Skeletal muscle tissue (tissue), 4 donors: ENCODE data around the gene TMEM131L. TPM values are rescaled to one million over a fixed set of nuclear protein-coding genes. Genes with fewer than 3 reads are reported as not detected.

Experiments
- H3K27ac ChIP-seq: one replicate; pipeline ENCODE4 v1.7.0; 2013; ENCODE audit warnings: mild to moderate bottlenecking, low read depth, low read length, inconsistent platforms
- H3K27me3 ChIP-seq, 3 donors: one replicate each; pipeline ENCODE4 v1.7.0; 2013; ENCODE audit warnings: low read length in 3 of 3; ENCODE audit not compliant: control insufficient read depth in 3 of 3, insufficient read depth in 3 of 3
- H3K36me3 ChIP-seq, 3 donors: one replicate each; pipeline ENCODE4 v1.7.0; 2013; ENCODE audit warnings: low read length in 3 of 3; ENCODE audit not compliant: control insufficient read depth in 3 of 3, insufficient read depth in 3 of 3
- H3K4me1 ChIP-seq, 3 donors: one replicate each; pipeline ENCODE4 v1.7.0; 2013; ENCODE audit warnings: low read length in 3 of 3, mild to moderate bottlenecking in 3 of 3; ENCODE audit not compliant: control insufficient read depth in 3 of 3, insufficient read depth in 3 of 3
- H3K4me3 ChIP-seq, 3 donors: one replicate each; pipeline ENCODE4 v1.7.0; 2013; ENCODE audit warnings: low read length in 3 of 3
- H3K9ac ChIP-seq, 3 donors: one replicate each; pipeline ENCODE4 v1.7.0; 2013; ENCODE audit warnings: low read length in 3 of 3, mild to moderate bottlenecking in 3 of 3, moderate library complexity in 2 of 3, low read depth in 1 of 3
- H3K9me3 ChIP-seq, 3 donors: one replicate each; pipeline ENCODE4 v1.7.0; 2013; ENCODE audit warnings: low read length in 3 of 3; ENCODE audit not compliant: control insufficient read depth in 3 of 3
- total RNA-seq: library from RNA; depleted of rRNA; stranded (reverse); fragments of >200 nt; gene quantifications from one replicate; pipeline ENCODE4 v1.2.3, GENCODE V29; 2014
- donor health status: Osteomylitis.

TMEM131L gene
- total RNA-seq, 1 donor from 2014 or later = 69.4 TPM

DNA sequence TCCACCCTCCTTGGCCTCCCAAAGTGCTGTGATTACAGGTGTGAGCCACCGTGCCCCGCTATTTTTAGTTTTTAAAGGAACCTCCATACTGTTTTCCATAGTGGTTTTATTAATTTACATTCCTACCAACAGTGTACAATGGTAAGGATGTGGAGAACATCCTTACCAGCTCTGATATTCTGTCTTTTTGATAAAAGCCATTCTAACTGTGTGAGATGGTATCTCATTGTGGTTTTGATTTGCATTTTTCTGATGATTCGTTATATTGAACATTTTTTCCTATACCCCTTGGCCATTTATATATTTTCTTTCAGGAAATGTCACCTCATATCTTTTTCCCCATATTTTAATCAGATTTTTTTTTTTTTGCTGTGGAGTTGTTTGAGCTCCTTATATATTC is 203.7 kb downstream of the TMEM131L start:
- Histone ChIP-seq H3K9me3 (peaks cover 0 to 3% (median 0%) of the 10 kb centered on the region in 3 donors), H3K27ac (no peak overlapping the region), H3K4me1 (no peaks in the 10 kb centered on the region), H3K9ac (no peak overlapping the region), H3K27me3 (no peaks in the 10 kb centered on the region), H3K4me3 (no peak overlapping the region), H3K36me3 (no peaks in the 10 kb centered on the region)

- Histone ChIP-seq H3K27me3 (no peaks in the 10 kb centered on the region), H3K4me1 (no peaks in the 10 kb centered on the region), H3K4me3 (no peak overlapping the region), H3K9ac (no peak overlapping the region), H3K36me3 (no peaks in the 10 kb centered on the region), H3K27ac (no peak overlapping the region), H3K9me3 (peaks cover 0 to 3% (median 0%) of the 10 kb centered on the region in 3 donors)
Observed at GRCh38 chr4:153676486-153676885, 210.3 kb downstream of the TMEM131L start.

DNA sequence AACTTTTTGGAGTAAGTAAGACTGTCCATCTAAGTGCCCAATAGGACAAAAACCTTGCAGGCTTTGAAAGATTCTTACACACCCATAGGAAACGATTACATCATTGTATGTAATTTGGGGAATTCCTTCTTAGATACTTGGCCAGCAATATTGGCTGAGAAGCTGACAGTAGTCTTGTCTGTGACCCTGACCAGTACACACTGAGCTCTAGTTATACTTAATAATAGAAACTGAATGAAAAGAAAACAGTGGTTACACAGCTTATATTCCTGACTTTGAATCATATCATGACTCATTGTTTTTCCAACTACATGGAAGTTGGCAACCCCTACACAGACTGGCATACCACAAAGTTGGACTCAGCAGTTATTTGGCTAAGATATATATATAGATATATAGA is 210.8 kb downstream of the TMEM131L start:
- Histone ChIP-seq H3K9ac (no peak overlapping the region), H3K9me3 (peaks cover 0 to 3% (median 0%) of the 10 kb centered on the region in 3 donors), H3K36me3 (no peaks in the 10 kb centered on the region), H3K27ac (no peak overlapping the region), H3K4me3 (no peak overlapping the region), H3K4me1 (no peaks in the 10 kb centered on the region), H3K27me3 (no peaks in the 10 kb centered on the region)

DNA sequence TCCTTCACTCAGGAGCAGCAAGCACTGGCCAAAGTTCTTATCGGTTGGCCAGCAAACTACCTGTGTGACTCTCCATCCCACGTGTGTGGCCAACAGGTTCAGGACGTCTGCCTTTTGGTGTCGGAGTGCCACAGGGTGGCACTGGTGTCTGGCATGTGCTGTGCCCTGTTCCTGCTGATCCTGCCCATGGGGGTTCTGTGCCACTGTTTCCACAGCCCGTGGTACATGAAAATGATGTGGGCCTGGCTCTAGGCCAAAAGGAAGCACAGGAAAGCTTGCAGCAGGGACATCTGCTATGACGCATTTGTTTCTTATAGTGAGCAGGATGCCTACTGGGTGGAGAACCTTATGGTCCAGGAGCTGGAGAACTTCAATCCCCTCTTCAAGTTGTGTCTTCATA is 213.3 kb downstream of the TMEM131L start:
- Histone ChIP-seq H3K9ac (no peak overlapping the region), H3K4me3 (no peak overlapping the region), H3K27me3 (peaks cover 3 to 16% (median 10%) of the 10 kb centered on the region in 3 donors), H3K36me3 (no peaks in the 10 kb centered on the region), H3K27ac (no peak overlapping the region), H3K9me3 (no peaks in the 10 kb centered on the region), H3K4me1 (peaks cover 6 to 8% (median 6%) of the 10 kb centered on the region in 3 donors)

DNA sequence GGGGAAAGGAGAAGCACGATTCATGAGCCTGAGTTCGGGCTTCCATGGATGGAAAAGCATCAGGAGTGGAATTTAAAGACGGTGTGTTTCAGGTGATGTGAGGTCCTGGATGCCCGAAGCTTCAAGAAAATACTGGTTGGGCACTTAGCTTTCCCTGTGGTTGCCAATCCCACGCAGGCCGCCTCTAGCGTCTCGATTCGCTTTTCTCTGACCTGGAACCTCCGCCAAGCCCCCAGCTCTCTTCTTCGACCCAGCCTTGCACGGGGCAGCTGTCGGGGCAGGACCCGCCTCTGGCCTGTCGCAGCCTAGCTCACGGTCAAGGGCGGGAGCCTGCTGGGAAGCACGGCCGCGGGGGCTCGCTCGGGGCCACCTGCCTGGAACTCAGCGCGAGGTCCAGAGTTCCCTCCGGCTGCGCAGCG is 217.6 kb downstream of the TMEM131L start:
- Histone ChIP-seq H3K27me3 (peaks cover 5 to 27% (median 18%) of the 10 kb centered on the region in 3 donors), H3K9me3 (no peaks in the 10 kb centered on the region), H3K9ac (peak overlapping the region in 2 of 3 donors; percentile 50 to 53), H3K27ac (no peak overlapping the region), H3K4me3 (peak overlapping the region; percentile 59 to 70 (median 68)), H3K36me3 (peaks cover 0 to 2% (median 0%) of the 10 kb centered on the region in 3 donors), H3K4me1 (peaks cover 9 to 12% (median 11%) of the 10 kb centered on the region in 3 donors)

GRCh38 chr4:153684182-153684970 is 218.2 kb downstream of the TMEM131L start, which contains the start of gene TLR2:
TLR2 (plus strand) TSS chr4:153684280; CDS start chr4:153702908, 18,628 bp downstream.
- Histone ChIP-seq H3K9ac (peak within 1 kb of the TSS in 2 of 3 donors; percentile 50 to 53), H3K27ac (peak within 1 kb of the TSS; percentile 19), H3K4me1 (peaks cover 9 to 12% (median 11%) of the 10 kb centered on the region in 3 donors), H3K27me3 (peaks cover 5 to 27% (median 18%) of the 10 kb centered on the region in 3 donors), H3K4me3 (peak within 1 kb of the TSS; percentile 68 to 72 (median 70)), H3K36me3 (peaks cover 0 to 2% (median 0%) of the 10 kb centered on the region in 3 donors), H3K9me3 (no peaks in the 10 kb centered on the region)

DNA sequence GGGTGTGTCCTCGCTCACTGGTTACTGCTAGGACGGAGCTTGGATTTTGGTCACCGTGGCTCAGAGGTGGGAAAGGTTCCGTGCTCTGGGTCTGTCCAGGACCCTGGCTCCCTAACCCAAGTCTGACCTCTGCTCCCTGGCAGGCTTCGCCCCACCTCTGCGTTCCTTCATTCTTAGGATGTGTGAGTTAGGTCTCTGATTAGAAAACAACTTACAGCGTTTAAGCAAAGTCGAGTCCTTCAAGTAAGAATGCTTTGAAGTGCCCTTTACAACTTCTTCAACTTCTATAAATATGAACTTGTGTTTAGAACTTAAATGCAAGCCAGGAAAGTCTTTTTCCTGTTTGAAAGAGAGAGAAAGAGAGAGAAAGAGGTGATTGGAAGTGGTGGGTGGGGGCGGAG is 218.8 kb downstream of the TMEM131L start:
- Histone ChIP-seq H3K27me3 (peaks cover 5 to 27% (median 18%) of the 10 kb centered on the region in 3 donors), H3K9ac (peak overlapping the region in 2 of 3 donors; percentile 50 to 53), H3K36me3 (peaks cover 0 to 2% (median 0%) of the 10 kb centered on the region in 3 donors), H3K4me3 (peak overlapping the region; percentile 68 to 72 (median 70)), H3K4me1 (peaks cover 9 to 12% (median 11%) of the 10 kb centered on the region in 3 donors), H3K9me3 (peaks cover 0 to 2% (median 0%) of the 10 kb centered on the region in 3 donors), H3K27ac (no peak overlapping the region)

Other genes with a start within 250 kb of the TMEM131L start
- 6.8 TPM for gene MND1, start 121.7 kb upstream of the TMEM131L start, total RNA-seq
- gene TLR2, start 217.9 kb downstream of the TMEM131L start, total RNA-seq = 4.7 TPM